MM.1S (cell line): ENCODE results near the gene MEGF6.

Experiments
- DNase-seq: peaks from one replicate; pipeline ENCODE4 v3.0.0-alpha.2; 2015
- H2AFZ ChIP-seq: fragments of 300-600 bp; sonication (generic); 2 replicates; pipeline ENCODE4 v1.6.0; 2016; ENCODE audit warnings: antibody characterized with exemption, low read length
- H3F3A ChIP-seq: fragments of 300-600 bp; sonication (generic); 2 replicates; pipeline ENCODE4 v1.6.1; 2016; ENCODE audit warnings: mild to moderate bottlenecking, antibody characterized with exemption, low read length, moderate library complexity, mixed read lengths; ENCODE audit not compliant: insufficient read depth
- H3K27ac ChIP-seq: fragments of 300-600 bp; sonication (generic); 2 replicates; pipeline ENCODE4 v1.5.1; 2016; ENCODE audit warnings: mild to moderate bottlenecking, low read length
- H3K27me3 ChIP-seq: fragments of 300-600 bp; sonication (generic); replicated peaks from 2 replicates; pipeline ENCODE4 v1.6.0; 2016; ENCODE audit warnings: low read length; ENCODE audit not compliant: insufficient read depth
- H3K36me3 ChIP-seq: fragments of 300-600 bp; sonication (generic); replicated peaks from 2 replicates; pipeline ENCODE4 v1.6.1; 2016; ENCODE audit warnings: mild to moderate bottlenecking, low read length, mixed read lengths; ENCODE audit not compliant: insufficient read depth
- H3K4me1 ChIP-seq: fragments of 300-600 bp; sonication (generic); 2 replicates; pipeline ENCODE4 v1.6.1; 2016; ENCODE audit warnings: low read length, mixed read lengths
- H3K4me2 ChIP-seq: fragments of 300-600 bp; sonication (generic); 2 replicates; pipeline ENCODE4 v1.6.0; 2016; ENCODE audit warnings: low read depth, low read length
- H3K4me3 ChIP-seq: fragments of 300-600 bp; sonication (generic); 2 replicates; pipeline ENCODE4 v1.5.1; 2016; ENCODE audit warnings: low read length, mixed read lengths
- H3K79me2 ChIP-seq: fragments of 300-600 bp; sonication (generic); 2 replicates; pipeline ENCODE4 v1.6.1; 2016; ENCODE audit warnings: mixed run types, low read length, mixed read lengths
- H3K9ac ChIP-seq: fragments of 300-600 bp; sonication (generic); 2 replicates; pipeline ENCODE4 v1.6.1; 2016; ENCODE audit warnings: low read length, mixed read lengths
- H3K9me2 ChIP-seq: fragments of 300-600 bp; sonication (generic); replicated peaks from 2 replicates; pipeline ENCODE4 v1.6.1; 2016; ENCODE audit warnings: mild to moderate bottlenecking, low read length, mixed read lengths; ENCODE audit not compliant: insufficient read depth
- H3K9me3 ChIP-seq: fragments of 300-600 bp; sonication (generic); replicated peaks from 2 replicates; pipeline ENCODE4 v1.6.1; 2016; ENCODE audit warnings: mild to moderate bottlenecking, low read length, mixed read lengths; ENCODE audit not compliant: insufficient read depth
- H4K20me1 ChIP-seq: fragments of 300-600 bp; sonication (generic); 2 replicates; pipeline ENCODE4 v1.6.1; 2016; ENCODE audit warnings: mild to moderate bottlenecking, low read length, moderate library complexity, mixed read lengths; ENCODE audit not compliant: insufficient read depth
- EZH2 ChIP-seq: fragments of 300-600 bp; sonication (generic); optimal IDR thresholded peaks from 2 replicates; pipeline ENCODE3; 2017; ENCODE audit warnings: low read depth, mild to moderate bottlenecking, antibody characterized with exemption, low read length, mixed read lengths
- EZH2phosphoT487 ChIP-seq: fragments of 300-600 bp; sonication (generic); IDR thresholded peaks from 2 replicates; pipeline ENCODE4 v1.6.1; 2018; ENCODE audit warnings: antibody characterized with exemption, low read length
- TF ChIP-seq, protein P1 (sequence below): fragments of 300-600 bp; sonication (generic); IDR thresholded peaks from 2 replicates; pipeline ENCODE4 v1.5.1; 2016; ENCODE audit warnings: antibody characterized with exemption, low read length, mixed read lengths

The MEGF6 gene

GRCh38 chr1:3508757-3509415, 102.4 kb downstream of the MEGF6 start:
- Histone ChIP-seq H3K36me3 (no peaks in the 10 kb centered on the region), H3K4me1 (no peaks in the 10 kb centered on the region), H3F3A (no peaks in the 10 kb centered on the region), H3K79me2 (no peaks in the 10 kb centered on the region), H2AFZ (no peak overlapping the region), H3K27ac (no peak overlapping the region), H3K9me3 (no peaks in the 10 kb centered on the region), H3K9me2 (no peaks in the 10 kb centered on the region), H3K9ac (no peak overlapping the region), H3K4me2 (no peak overlapping the region), H4K20me1 (no peaks in the 10 kb centered on the region), H3K27me3 (peaks cover 94% of the 10 kb centered on the region), H3K4me3 (no peak overlapping the region)
- DNase-seq: no peak
- TF ChIP-seq, protein P1, sequence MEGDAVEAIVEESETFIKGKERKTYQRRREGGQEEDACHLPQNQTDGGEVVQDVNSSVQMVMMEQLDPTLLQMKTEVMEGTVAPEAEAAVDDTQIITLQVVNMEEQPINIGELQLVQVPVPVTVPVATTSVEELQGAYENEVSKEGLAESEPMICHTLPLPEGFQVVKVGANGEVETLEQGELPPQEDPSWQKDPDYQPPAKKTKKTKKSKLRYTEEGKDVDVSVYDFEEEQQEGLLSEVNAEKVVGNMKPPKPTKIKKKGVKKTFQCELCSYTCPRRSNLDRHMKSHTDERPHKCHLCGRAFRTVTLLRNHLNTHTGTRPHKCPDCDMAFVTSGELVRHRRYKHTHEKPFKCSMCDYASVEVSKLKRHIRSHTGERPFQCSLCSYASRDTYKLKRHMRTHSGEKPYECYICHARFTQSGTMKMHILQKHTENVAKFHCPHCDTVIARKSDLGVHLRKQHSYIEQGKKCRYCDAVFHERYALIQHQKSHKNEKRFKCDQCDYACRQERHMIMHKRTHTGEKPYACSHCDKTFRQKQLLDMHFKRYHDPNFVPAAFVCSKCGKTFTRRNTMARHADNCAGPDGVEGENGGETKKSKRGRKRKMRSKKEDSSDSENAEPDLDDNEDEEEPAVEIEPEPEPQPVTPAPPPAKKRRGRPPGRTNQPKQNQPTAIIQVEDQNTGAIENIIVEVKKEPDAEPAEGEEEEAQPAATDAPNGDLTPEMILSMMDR: no peak
- TF ChIP-seq EZH2phosphoT487 (no peak), EZH2 (no peak)

DNA sequence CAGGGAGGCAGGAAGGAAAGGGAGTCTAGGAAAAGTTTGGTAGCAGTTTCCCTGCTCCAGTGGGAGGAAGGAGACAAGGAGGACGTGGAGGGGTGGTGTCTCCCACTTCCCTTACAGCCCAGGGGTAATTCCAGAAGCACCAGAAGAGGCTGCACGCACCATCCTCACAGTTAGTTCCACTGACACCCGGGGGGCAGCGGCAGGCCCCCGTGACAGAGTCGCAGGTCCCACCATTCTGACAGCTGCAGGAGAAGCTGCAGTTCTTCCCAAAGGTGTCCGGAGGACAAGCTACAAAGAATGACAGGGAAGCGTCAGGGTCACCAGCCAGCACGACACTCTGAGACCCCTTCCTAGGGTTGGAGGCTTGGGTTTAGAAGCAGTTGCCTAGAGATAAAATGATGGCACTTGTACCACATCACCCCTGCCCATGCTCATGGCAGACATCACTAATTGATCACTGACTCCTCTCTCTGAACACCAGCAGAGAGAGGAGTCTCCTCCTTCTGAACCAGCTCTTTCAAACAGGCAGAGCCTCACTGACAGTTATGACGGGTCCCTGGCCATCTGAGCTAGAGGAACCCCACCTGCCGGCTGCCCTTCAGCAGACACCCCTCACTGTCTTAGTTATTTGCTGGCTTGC, 103.6 kb downstream of the MEGF6 start:
- H3K4me1 ChIP-seq: no peaks in the 10 kb centered on the region
- no peaks in the 10 kb centered on the region for H3K9me3 ChIP-seq
- H3K27me3 ChIP-seq: peaks cover 97% of the 10 kb centered on the region
- H2AFZ ChIP-seq: no peak overlapping the region
- no peaks in the 10 kb centered on the region for H4K20me1 ChIP-seq
- no peaks in the 10 kb centered on the region for H3K36me3 ChIP-seq
- TF ChIP-seq EZH2phosphoT487 (no peak), EZH2 (no peak)
- TF ChIP-seq, protein P1: no peak
- no peak overlapping the region for H3K27ac ChIP-seq
- no peak overlapping the region for H3K4me2 ChIP-seq
- H3K9ac ChIP-seq: no peak overlapping the region
- no peaks in the 10 kb centered on the region for H3K9me2 ChIP-seq
- H3K4me3 ChIP-seq: no peak overlapping the region
- H3F3A ChIP-seq: no peaks in the 10 kb centered on the region
- no peaks in the 10 kb centered on the region for H3K79me2 ChIP-seq
- DNase-seq: no peak

- no peak for DNase-seq
- Histone ChIP-seq H3K36me3 (no peaks in the 10 kb centered on the region), H3K27ac (no peak overlapping the region), H3K9me3 (no peaks in the 10 kb centered on the region), H3K4me3 (no peak overlapping the region), H3K27me3 (peaks cover 90% of the 10 kb centered on the region), H3K9me2 (no peaks in the 10 kb centered on the region), H3K4me2 (no peak overlapping the region), H3K79me2 (no peaks in the 10 kb centered on the region), H2AFZ (no peak overlapping the region), H3K4me1 (no peaks in the 10 kb centered on the region), H3F3A (no peaks in the 10 kb centered on the region), H4K20me1 (no peaks in the 10 kb centered on the region), H3K9ac (no peak overlapping the region)
- TF ChIP-seq EZH2phosphoT487: no peak
- no peak for TF ChIP-seq EZH2
- TF ChIP-seq, protein P1: no peak
Observed at GRCh38 chr1:3506943-3507342, 104.4 kb downstream of the MEGF6 start.
